Lower leg skin (tissue), 4 donors: ENCODE measurements around the gene NUP93. TPM values are rescaled to one million over a fixed set of nuclear protein-coding genes. Genes with fewer than 3 reads are reported as not detected.

Experiments
- DNase-seq, 2 donors: peaks; one replicate each; pipeline ENCODE4 v3.0.0-alpha.2; 2019; ENCODE audit warnings: low spot score in 2 of 2
- H3K4me3 ChIP-seq: fragments of 200-600 bp; sonication (generic); 2 replicates; pipeline ENCODE4 v1.5.1; 2017; ENCODE audit warnings: mild to moderate bottlenecking, low read depth; ENCODE audit not compliant: poor library complexity, severe bottlenecking
- CTCF ChIP-seq, 3 donors: fragments of 450-650 bp; IDR thresholded peaks; one replicate each; pipeline ENCODE4 v1.5.1; 2016; ENCODE audit warnings: antibody characterized with exemption in 3 of 3, mild to moderate bottlenecking in 3 of 3, moderate library complexity in 2 of 3
- POLR2A ChIP-seq, 2 donors: fragments of 450-650 bp; IDR thresholded peaks; one replicate each; pipeline ENCODE4 v1.6.1; 2016 to 2017; ENCODE audit warnings: antibody characterized with exemption in 2 of 2, mild to moderate bottlenecking in 1 of 2, moderate library complexity in 1 of 2
- WGBS, 2 donors: methylation state at CpG; one replicate each; pipeline ENCODE4 v1.1.5; 2018; 5-methylcytosine and 5-hydroxymethylcytosine counted together
- intact Hi-C: fragments of 100-400 bp; cut with DNase I; formaldehyde crosslinking; loops from one replicate; pipeline ENCODE4 v1.15.0; 2023; ENCODE audit warnings: low total_unique reads
- microRNA counts, 2 donors: library from miRNA; unstranded; fragments of <30 nt; microRNA quantifications; one replicate each; lab custom pipeline; 2016
- microRNA-seq, 2 donors: library from miRNA; unstranded; fragments of <30 nt; microRNA quantifications; one replicate each; pipeline ENCODE4, GENCODE V29; 2016; ENCODE audit warnings: borderline replicate concordance in 2 of 2, borderline number of aligned reads in 1 of 2
- total RNA-seq, 4 donors: library from RNA; depleted of rRNA; stranded (reverse); fragments of >200 nt; gene quantifications; one replicate each; pipeline ENCODE4 v1.1.0, GENCODE V29; 2016

The NUP93 gene
- total RNA-seq, 4 donors from 2014 or later = 21.0 to 40.6 (median 31.2) TPM

- 87 to 92% methylated on average over 8 of the region's 8 CpGs for WGBS, 2 donors
- TF ChIP-seq POLR2A (IDR thresholded peaks at IDR 0.05) (no peak), CTCF (IDR thresholded peaks at IDR 0.05) (no peak)
- intact Hi-C loops = no loop called here
- H3K4me3 ChIP-seq = no peak overlapping the region
- DNase-seq = no peak
These were observed 168.9 kb downstream of the NUP93 start for GRCh38 chr16:56898847-56899246.

MicroRNAs encoded within 50 kb of the gene (microRNA counts, 767-probe panel; counts per million panel counts)
- 0 to 358 counts per million in 2 donors for microRNA hsa-miR-138-5p (lab: Ali Mortazavi, UCI)

Small RNA genes within 50 kb of the gene (microRNA-seq; reads per million reads assigned to microRNA genes)
- 2.7 to 4.5 reads per million in 2 donors for gene MIR138-2

Other genes with a start within 250 kb of the NUP93 start
- 100 to 1,000 TPM in 2 of 4 donors, 10 to 100 TPM in 2; 76.6 to 106 (median 92.4) TPM for gene BBS2, start 210.1 kb upstream of the NUP93 start, total RNA-seq
- gene MT4, start 165.1 kb upstream of the NUP93 start, total RNA-seq = 1,000 to 10,000 TPM in 1 of 4 donors, 100 to 1,000 TPM in 1, 10 to 100 TPM in 1, not detected in 1; 46.1 to 1,445 (median 937) TPM
- gene MT3, start 140.6 kb upstream of the NUP93 start, total RNA-seq = 1 to 10 TPM in 1 of 4 donors, not detected in 3; 1.2 TPM
- gene MT2A, start 121.5 kb upstream of the NUP93 start, total RNA-seq = 100 to 1,000 TPM in 3 of 4 donors, 10 to 100 TPM in 1; 35.8 to 190 (median 135) TPM
- gene MT1E, start 104.3 kb upstream of the NUP93 start, total RNA-seq = 100 to 1,000 TPM; 140 to 437 (median 224) TPM
- 10 to 100 TPM; 14.1 to 29.7 (median 17.1) TPM for gene MT1M, start 97.5 kb upstream of the NUP93 start, total RNA-seq
- gene MT1A, start 91.5 kb upstream of the NUP93 start, total RNA-seq = 10 to 100 TPM in 2 of 4 donors, 1 to 10 TPM in 2; 3.7 to 23.3 (median 11.2) TPM
- not detected for gene MT1B, start 78.2 kb upstream of the NUP93 start, total RNA-seq
- 10 to 100 TPM in 2 of 4 donors, 1 to 10 TPM in 2; 2.1 to 17.2 (median 8.3) TPM for gene MT1F, start 72.2 kb upstream of the NUP93 start, total RNA-seq
- 10 to 100 TPM in 2 of 4 donors, 1 to 10 TPM in 1, not detected in 1; 5.6 to 46.4 (median 37.8) TPM for gene MT1G, start 62.1 kb upstream of the NUP93 start, total RNA-seq
- gene MT1H, start 60.3 kb upstream of the NUP93 start, total RNA-seq = 1 to 10 TPM in 2 of 4 donors, not detected in 2; 1.2 to 3.9 TPM
- gene MT1X, start 47.7 kb upstream of the NUP93 start, total RNA-seq = 1,000 to 10,000 TPM; 1,041 to 3,584 (median 2,610) TPM
- not detected for gene SLC12A3, start 135.1 kb downstream of the NUP93 start, total RNA-seq
- gene HERPUD1, start 202.0 kb downstream of the NUP93 start, total RNA-seq = 100 to 1,000 TPM; 136 to 165 (median 158) TPM
- under 1 TPM in 2 of 4 donors, not detected in 2; 0.52 to 0.79 TPM for gene CETP, start 231.8 kb downstream of the NUP93 start, total RNA-seq